Parathyroid adenoma (tissue), 2 donors: ENCODE results near the gene PCK1.

Source experiments
- H2AFZ ChIP-seq: fragments of 300-600 bp; sonication (generic); one replicate; pipeline ENCODE4 v1.7.0; 2017; ENCODE audit warnings: antibody characterized with exemption, mild to moderate bottlenecking
- H3K27ac ChIP-seq: fragments of 300-600 bp; sonication (generic); one replicate; pipeline ENCODE4 v1.7.0; 2017
- H3K27me3 ChIP-seq: fragments of 300-600 bp; sonication (generic); one replicate; pipeline ENCODE4 v1.7.0; 2017; ENCODE audit warnings: low read length; ENCODE audit not compliant: control insufficient read depth, insufficient read depth
- H3K36me3 ChIP-seq: fragments of 300-600 bp; sonication (generic); one replicate; pipeline ENCODE4 v1.7.0; 2017; ENCODE audit warnings: low read length; ENCODE audit not compliant: control insufficient read depth, insufficient read depth
- H3K4me1 ChIP-seq: fragments of 300-600 bp; sonication (generic); one replicate; pipeline ENCODE4 v1.7.0; 2017; ENCODE audit warnings: control low read depth
- H3K4me2 ChIP-seq: fragments of 300-600 bp; sonication (generic); one replicate; pipeline ENCODE4 v1.7.0; 2017; ENCODE audit warnings: low read length
- H3K4me3 ChIP-seq: fragments of 300-600 bp; sonication (generic); one replicate; pipeline ENCODE4 v1.7.0; 2017; ENCODE audit warnings: low read depth, low read length
- H3K79me2 ChIP-seq: fragments of 300-600 bp; sonication (generic); one replicate; pipeline ENCODE4 v1.7.0; 2017; ENCODE audit warnings: control low read depth
- H3K9ac ChIP-seq: fragments of 300-600 bp; sonication (generic); one replicate; pipeline ENCODE4 v1.7.0; 2017; ENCODE audit warnings: mild to moderate bottlenecking
- H3K9me3 ChIP-seq: fragments of 300-600 bp; sonication (generic); one replicate; pipeline ENCODE4 v1.7.0; 2017; ENCODE audit warnings: low read length; ENCODE audit not compliant: control insufficient read depth
- CTCF ChIP-seq: fragments of 300-600 bp; sonication (generic); IDR thresholded peaks from one replicate; pipeline ENCODE4 v1.7.0; 2017; ENCODE audit warnings: antibody characterized with exemption, mild to moderate bottlenecking
- donor health status: primary hyperparathyroidism.

PCK1 gene

GRCh38 chr20:57545927-57546662 lies 14.8 kb upstream of the PCK1 start:
- Histone ChIP-seq H2AFZ (no peak overlapping the region), H3K27ac (no peak overlapping the region), H3K9ac (no peak overlapping the region), H3K9me3 (no peaks in the 10 kb centered on the region), H3K36me3 (no peaks in the 10 kb centered on the region), H3K79me2 (no peaks in the 10 kb centered on the region), H3K4me3 (no peak overlapping the region), H3K27me3 (no peaks in the 10 kb centered on the region), H3K4me2 (no peak overlapping the region), H3K4me1 (no peaks in the 10 kb centered on the region)
- TF ChIP-seq CTCF: no peak

- Histone ChIP-seq H2AFZ (no peak overlapping the region), H3K4me3 (no peak overlapping the region), H3K4me2 (no peak overlapping the region), H3K9ac (no peak overlapping the region), H3K36me3 (no peaks in the 10 kb centered on the region), H3K4me1 (no peaks in the 10 kb centered on the region), H3K79me2 (no peaks in the 10 kb centered on the region), H3K9me3 (no peaks in the 10 kb centered on the region), H3K27ac (no peak overlapping the region), H3K27me3 (no peaks in the 10 kb centered on the region)
- TF ChIP-seq CTCF: no peak
Measured at GRCh38 chr20:57546956-57547649, 13.8 kb upstream of the PCK1 start.

- no peaks in the 10 kb centered on the region for H3K9me3 ChIP-seq
- no peaks in the 10 kb centered on the region for H3K79me2 ChIP-seq
- H3K27me3 ChIP-seq: peaks cover 2% of the 10 kb centered on the region
- no peak overlapping the region for H2AFZ ChIP-seq
- H3K9ac ChIP-seq: no peak overlapping the region
- H3K36me3 ChIP-seq: no peaks in the 10 kb centered on the region
- H3K4me1 ChIP-seq: no peaks in the 10 kb centered on the region
- no peak for TF ChIP-seq CTCF
- H3K4me3 ChIP-seq: no peak overlapping the region
- no peak overlapping the region for H3K27ac ChIP-seq
- H3K4me2 ChIP-seq: no peak overlapping the region
Measured at GRCh38 chr20:57548177-57549058, 12.5 kb upstream of the PCK1 start.

- Histone ChIP-seq H3K27ac (no peak overlapping the region), H3K9me3 (no peaks in the 10 kb centered on the region), H3K27me3 (peaks cover 2% of the 10 kb centered on the region), H3K9ac (no peak overlapping the region), H3K36me3 (no peaks in the 10 kb centered on the region), H3K4me1 (no peaks in the 10 kb centered on the region), H3K4me2 (no peak overlapping the region), H3K79me2 (no peaks in the 10 kb centered on the region), H3K4me3 (no peak overlapping the region), H2AFZ (no peak overlapping the region)
- no peak for TF ChIP-seq CTCF
Measured at GRCh38 chr20:57552471-57552870, 8.4 kb upstream of the PCK1 start.
